HEK293 (cell line): ENCODE measurements around the gene SMIM29.

ENCODE experiments used
- BCL11A ChIP-seq: fragments of 450-650 bp; formaldehyde crosslinking; IDR thresholded peaks from 2 replicates; pipeline ENCODE4 v1.5.1; 2016; ENCODE audit warnings: low read depth, missing biosample characterization, missing genetic modification characterization
- KLF7 ChIP-seq: fragments of 450-650 bp; formaldehyde crosslinking; IDR thresholded peaks from 2 replicates; pipeline ENCODE4 v1.5.1; 2016; ENCODE audit warnings: missing biosample characterization, missing genetic modification characterization, borderline replicate concordance
- SCRT2 ChIP-seq: fragments of 450-650 bp; formaldehyde crosslinking; IDR thresholded peaks from 2 replicates; pipeline ENCODE4 v1.5.1; 2016; ENCODE audit warnings: missing biosample characterization, missing genetic modification characterization
- SP3 ChIP-seq: fragments of 450-650 bp; formaldehyde crosslinking; IDR thresholded peaks from 2 replicates; pipeline ENCODE4 v1.5.1; 2016; ENCODE audit warnings: missing biosample characterization, missing genetic modification characterization
- ZBTB20 ChIP-seq: fragments of 450-650 bp; formaldehyde crosslinking; IDR thresholded peaks from 2 replicates; pipeline ENCODE4 v1.5.1; 2016; ENCODE audit warnings: missing biosample characterization, missing genetic modification characterization
- ZFP3 ChIP-seq: fragments of 450-650 bp; formaldehyde crosslinking; IDR thresholded peaks from 2 replicates; pipeline ENCODE4 v1.5.1; 2016; ENCODE audit warnings: low read depth, missing biosample characterization, missing genetic modification characterization
- ZNF155 ChIP-seq: fragments of 450-650 bp; formaldehyde crosslinking; IDR thresholded peaks from 2 replicates; pipeline ENCODE4 v1.5.1; 2016; ENCODE audit warnings: missing biosample characterization, missing genetic modification characterization
- ZNF302 ChIP-seq: fragments of 450-650 bp; formaldehyde crosslinking; IDR thresholded peaks from 2 replicates; pipeline ENCODE4 v1.5.1; 2016; ENCODE audit warnings: missing biosample characterization, missing genetic modification characterization, low read depth
- ZNF391 ChIP-seq: fragments of 450-650 bp; formaldehyde crosslinking; IDR thresholded peaks from 2 replicates; pipeline ENCODE4 v1.5.1; 2016; ENCODE audit warnings: low read depth, missing biosample characterization, missing genetic modification characterization, borderline replicate concordance
- ZNF416 ChIP-seq: fragments of 450-650 bp; formaldehyde crosslinking; IDR thresholded peaks from 2 replicates; pipeline ENCODE4 v1.5.1; 2016; ENCODE audit warnings: missing biosample characterization, missing genetic modification characterization
- ZNF521 ChIP-seq: fragments of 450-650 bp; formaldehyde crosslinking; IDR thresholded peaks from 2 replicates; pipeline ENCODE4 v1.5.1; 2017; ENCODE audit warnings: missing biosample characterization, mild to moderate bottlenecking, missing genetic modification characterization
- ZNF544 ChIP-seq: fragments of 450-650 bp; formaldehyde crosslinking; IDR thresholded peaks from 2 replicates; pipeline ENCODE4 v1.5.0; 2017; ENCODE audit warnings: missing biosample characterization, missing genetic modification characterization
- ZNF555 ChIP-seq: fragments of 450-650 bp; formaldehyde crosslinking; conservative IDR thresholded peaks from 2 replicates; pipeline ENCODE4 v1.5.1; 2017; ENCODE audit warnings: missing biosample characterization, mild to moderate bottlenecking, missing genetic modification characterization, inconsistent platforms
- TF ChIP-seq, protein P1 (sequence below): sonication (generic); formaldehyde crosslinking; IDR thresholded peaks from 2 replicates; pipeline ENCODE4 v1.8.1; 2022; ENCODE audit warnings: mild to moderate bottlenecking, moderate library complexity, missing genetic modification reagents
- TF ChIP-seq, protein P2 (sequence below): fragments of 450-650 bp; formaldehyde crosslinking; IDR thresholded peaks from 2 replicates; pipeline ENCODE4 v1.5.1; 2016; ENCODE audit warnings: missing biosample characterization, missing genetic modification characterization
- TF ChIP-seq, protein P3 (sequence below): fragments of 450-650 bp; formaldehyde crosslinking; IDR thresholded peaks from 2 replicates; pipeline ENCODE4 v1.5.1; 2016; ENCODE audit warnings: missing biosample characterization, missing genetic modification characterization
- TF ChIP-seq, protein P4 (sequence below): fragments of 450-650 bp; formaldehyde crosslinking; optimal IDR thresholded peaks from 2 replicates; pipeline ENCODE3; 2016; ENCODE audit warnings: missing biosample characterization, mild to moderate bottlenecking, missing genetic modification characterization
- TF ChIP-seq, protein P5 (sequence below): fragments of 450-650 bp; formaldehyde crosslinking; IDR thresholded peaks from 2 replicates; pipeline ENCODE4 v1.5.1; 2017; ENCODE audit warnings: missing biosample characterization, missing genetic modification characterization
- TF ChIP-seq, protein P6 (sequence below): fragments of 450-650 bp; formaldehyde crosslinking; IDR thresholded peaks from 2 replicates; pipeline ENCODE4 v1.5.1; 2016; ENCODE audit warnings: missing biosample characterization, missing genetic modification characterization, borderline replicate concordance
- TF ChIP-seq, protein P7 (sequence below): fragments of 450-650 bp; formaldehyde crosslinking; IDR thresholded peaks from 2 replicates; pipeline ENCODE4 v1.5.1; 2016; ENCODE audit warnings: missing biosample characterization, missing genetic modification characterization

Gene SMIM29

DNA sequence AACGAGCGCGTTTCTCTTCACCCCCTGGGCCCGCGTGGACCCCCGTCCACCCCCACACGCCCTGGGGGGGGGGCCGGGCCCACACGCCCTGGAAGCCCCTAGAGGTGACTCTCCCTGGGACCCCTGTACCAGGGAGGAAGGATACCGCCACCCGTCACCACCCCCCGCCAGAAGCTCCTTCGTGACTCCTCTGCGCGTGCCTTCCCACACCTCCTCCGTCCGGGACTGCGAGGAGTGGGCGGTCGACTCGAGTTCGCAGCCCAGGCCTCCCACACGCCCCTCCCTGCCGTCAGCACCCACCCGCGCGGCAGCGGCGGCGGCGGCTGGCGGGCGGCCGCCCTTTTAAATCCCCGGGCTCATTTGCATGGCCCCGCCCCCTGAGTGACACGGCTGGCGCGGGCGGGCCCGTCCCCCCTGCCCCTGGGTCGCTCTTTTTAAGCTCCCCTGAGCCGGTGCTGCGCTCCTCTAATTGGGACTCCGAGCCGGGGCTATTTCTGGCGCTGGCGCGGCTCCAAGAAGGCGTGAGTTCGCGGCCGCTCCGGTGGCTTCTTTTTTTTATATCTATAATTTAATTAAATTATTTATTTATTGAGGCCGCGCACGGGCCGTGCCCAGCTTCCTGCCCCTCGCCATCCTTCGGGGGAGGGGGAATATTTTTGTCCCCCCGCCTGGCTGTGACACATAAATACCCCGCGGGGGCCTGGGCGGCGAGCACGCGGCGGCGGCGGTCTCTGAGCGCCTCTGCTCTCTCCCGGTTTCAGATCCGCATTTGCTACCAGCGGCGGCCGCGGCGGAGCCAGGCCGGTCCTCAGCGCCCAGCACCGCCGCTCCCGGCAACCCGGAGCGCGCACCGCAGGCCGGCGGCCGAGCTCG lies 12.1 kb downstream of the SMIM29 start, which contains the start of gene HMGA1 (continued):
- TF ChIP-seq, protein P1, sequence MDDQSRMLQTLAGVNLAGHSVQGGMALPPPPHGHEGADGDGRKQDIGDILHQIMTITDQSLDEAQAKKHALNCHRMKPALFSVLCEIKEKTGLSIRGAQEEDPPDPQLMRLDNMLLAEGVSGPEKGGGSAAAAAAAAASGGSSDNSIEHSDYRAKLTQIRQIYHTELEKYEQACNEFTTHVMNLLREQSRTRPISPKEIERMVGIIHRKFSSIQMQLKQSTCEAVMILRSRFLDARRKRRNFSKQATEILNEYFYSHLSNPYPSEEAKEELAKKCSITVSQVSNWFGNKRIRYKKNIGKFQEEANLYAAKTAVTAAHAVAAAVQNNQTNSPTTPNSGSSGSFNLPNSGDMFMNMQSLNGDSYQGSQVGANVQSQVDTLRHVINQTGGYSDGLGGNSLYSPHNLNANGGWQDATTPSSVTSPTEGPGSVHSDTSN = peak; percentile 60; the same call in 1 of the 2 replicates
- TF ChIP-seq, protein P2, sequence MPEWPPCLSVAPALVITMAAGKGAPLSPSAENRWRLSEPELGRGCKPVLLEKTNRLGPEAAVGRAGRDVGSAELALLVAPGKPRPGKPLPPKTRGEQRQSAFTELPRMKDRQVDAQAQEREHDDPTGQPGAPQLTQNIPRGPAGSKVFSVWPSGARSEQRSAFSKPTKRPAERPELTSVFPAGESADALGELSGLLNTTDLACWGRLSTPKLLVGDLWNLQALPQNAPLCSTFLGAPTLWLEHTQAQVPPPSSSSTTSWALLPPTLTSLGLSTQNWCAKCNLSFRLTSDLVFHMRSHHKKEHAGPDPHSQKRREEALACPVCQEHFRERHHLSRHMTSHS (tag by site-specific recombination) = no peak
- TF ChIP-seq, protein P3, sequence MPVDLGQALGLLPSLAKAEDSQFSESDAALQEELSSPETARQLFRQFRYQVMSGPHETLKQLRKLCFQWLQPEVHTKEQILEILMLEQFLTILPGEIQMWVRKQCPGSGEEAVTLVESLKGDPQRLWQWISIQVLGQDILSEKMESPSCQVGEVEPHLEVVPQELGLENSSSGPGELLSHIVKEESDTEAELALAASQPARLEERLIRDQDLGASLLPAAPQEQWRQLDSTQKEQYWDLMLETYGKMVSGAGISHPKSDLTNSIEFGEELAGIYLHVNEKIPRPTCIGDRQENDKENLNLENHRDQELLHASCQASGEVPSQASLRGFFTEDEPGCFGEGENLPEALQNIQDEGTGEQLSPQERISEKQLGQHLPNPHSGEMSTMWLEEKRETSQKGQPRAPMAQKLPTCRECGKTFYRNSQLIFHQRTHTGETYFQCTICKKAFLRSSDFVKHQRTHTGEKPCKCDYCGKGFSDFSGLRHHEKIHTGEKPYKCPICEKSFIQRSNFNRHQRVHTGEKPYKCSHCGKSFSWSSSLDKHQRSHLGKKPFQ (tag by site-specific recombination) = no peak
- TF ChIP-seq, protein P4, sequence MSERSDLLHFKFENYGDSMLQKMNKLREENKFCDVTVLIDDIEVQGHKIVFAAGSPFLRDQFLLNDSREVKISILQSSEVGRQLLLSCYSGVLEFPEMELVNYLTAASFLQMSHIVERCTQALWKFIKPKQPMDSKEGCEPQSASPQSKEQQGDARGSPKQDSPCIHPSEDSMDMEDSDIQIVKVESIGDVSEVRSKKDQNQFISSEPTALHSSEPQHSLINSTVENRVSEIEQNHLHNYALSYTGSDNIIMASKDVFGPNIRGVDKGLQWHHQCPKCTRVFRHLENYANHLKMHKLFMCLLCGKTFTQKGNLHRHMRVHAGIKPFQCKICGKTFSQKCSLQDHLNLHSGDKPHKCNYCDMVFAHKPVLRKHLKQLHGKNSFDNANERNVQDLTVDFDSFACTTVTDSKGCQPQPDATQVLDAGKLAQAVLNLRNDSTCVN (tag by site-specific recombination) = peak; percentile 75
- TF ChIP-seq KLF7 (no peak), ZNF302 (no peak), ZNF555 (tag by site-specific recombination) (no peak), ZNF155 (tag by site-specific recombination) (no peak), ZNF521 (tag by site-specific recombination) (no peak), BCL11A (tag by site-specific recombination) (no peak), SCRT2 (no peak), ZNF416 (no peak), ZFP3 (tag by site-specific recombination) (no peak), ZNF391 (tag by site-specific recombination) (no peak), ZBTB20 (no peak), SP3 (tag by site-specific recombination) (peak; percentile 78), ZNF544 (tag by site-specific recombination) (no peak)
- TF ChIP-seq, protein P5, sequence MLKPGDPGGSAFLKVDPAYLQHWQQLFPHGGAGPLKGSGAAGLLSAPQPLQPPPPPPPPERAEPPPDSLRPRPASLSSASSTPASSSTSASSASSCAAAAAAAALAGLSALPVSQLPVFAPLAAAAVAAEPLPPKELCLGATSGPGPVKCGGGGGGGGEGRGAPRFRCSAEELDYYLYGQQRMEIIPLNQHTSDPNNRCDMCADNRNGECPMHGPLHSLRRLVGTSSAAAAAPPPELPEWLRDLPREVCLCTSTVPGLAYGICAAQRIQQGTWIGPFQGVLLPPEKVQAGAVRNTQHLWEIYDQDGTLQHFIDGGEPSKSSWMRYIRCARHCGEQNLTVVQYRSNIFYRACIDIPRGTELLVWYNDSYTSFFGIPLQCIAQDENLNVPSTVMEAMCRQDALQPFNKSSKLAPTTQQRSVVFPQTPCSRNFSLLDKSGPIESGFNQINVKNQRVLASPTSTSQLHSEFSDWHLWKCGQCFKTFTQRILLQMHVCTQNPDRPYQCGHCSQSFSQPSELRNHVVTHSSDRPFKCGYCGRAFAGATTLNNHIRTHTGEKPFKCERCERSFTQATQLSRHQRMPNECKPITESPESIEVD (tag by site-specific recombination) = no peak
- TF ChIP-seq, protein P6, sequence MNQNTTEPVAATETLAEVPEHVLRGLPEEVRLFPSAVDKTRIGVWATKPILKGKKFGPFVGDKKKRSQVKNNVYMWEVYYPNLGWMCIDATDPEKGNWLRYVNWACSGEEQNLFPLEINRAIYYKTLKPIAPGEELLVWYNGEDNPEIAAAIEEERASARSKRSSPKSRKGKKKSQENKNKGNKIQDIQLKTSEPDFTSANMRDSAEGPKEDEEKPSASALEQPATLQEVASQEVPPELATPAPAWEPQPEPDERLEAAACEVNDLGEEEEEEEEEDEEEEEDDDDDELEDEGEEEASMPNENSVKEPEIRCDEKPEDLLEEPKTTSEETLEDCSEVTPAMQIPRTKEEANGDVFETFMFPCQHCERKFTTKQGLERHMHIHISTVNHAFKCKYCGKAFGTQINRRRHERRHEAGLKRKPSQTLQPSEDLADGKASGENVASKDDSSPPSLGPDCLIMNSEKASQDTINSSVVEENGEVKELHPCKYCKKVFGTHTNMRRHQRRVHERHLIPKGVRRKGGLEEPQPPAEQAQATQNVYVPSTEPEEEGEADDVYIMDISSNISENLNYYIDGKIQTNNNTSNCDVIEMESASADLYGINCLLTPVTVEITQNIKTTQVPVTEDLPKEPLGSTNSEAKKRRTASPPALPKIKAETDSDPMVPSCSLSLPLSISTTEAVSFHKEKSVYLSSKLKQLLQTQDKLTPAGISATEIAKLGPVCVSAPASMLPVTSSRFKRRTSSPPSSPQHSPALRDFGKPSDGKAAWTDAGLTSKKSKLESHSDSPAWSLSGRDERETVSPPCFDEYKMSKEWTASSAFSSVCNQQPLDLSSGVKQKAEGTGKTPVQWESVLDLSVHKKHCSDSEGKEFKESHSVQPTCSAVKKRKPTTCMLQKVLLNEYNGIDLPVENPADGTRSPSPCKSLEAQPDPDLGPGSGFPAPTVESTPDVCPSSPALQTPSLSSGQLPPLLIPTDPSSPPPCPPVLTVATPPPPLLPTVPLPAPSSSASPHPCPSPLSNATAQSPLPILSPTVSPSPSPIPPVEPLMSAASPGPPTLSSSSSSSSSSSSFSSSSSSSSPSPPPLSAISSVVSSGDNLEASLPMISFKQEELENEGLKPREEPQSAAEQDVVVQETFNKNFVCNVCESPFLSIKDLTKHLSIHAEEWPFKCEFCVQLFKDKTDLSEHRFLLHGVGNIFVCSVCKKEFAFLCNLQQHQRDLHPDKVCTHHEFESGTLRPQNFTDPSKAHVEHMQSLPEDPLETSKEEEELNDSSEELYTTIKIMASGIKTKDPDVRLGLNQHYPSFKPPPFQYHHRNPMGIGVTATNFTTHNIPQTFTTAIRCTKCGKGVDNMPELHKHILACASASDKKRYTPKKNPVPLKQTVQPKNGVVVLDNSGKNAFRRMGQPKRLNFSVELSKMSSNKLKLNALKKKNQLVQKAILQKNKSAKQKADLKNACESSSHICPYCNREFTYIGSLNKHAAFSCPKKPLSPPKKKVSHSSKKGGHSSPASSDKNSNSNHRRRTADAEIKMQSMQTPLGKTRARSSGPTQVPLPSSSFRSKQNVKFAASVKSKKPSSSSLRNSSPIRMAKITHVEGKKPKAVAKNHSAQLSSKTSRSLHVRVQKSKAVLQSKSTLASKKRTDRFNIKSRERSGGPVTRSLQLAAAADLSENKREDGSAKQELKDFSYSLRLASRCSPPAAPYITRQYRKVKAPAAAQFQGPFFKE = no peak
- TF ChIP-seq, protein P7, sequence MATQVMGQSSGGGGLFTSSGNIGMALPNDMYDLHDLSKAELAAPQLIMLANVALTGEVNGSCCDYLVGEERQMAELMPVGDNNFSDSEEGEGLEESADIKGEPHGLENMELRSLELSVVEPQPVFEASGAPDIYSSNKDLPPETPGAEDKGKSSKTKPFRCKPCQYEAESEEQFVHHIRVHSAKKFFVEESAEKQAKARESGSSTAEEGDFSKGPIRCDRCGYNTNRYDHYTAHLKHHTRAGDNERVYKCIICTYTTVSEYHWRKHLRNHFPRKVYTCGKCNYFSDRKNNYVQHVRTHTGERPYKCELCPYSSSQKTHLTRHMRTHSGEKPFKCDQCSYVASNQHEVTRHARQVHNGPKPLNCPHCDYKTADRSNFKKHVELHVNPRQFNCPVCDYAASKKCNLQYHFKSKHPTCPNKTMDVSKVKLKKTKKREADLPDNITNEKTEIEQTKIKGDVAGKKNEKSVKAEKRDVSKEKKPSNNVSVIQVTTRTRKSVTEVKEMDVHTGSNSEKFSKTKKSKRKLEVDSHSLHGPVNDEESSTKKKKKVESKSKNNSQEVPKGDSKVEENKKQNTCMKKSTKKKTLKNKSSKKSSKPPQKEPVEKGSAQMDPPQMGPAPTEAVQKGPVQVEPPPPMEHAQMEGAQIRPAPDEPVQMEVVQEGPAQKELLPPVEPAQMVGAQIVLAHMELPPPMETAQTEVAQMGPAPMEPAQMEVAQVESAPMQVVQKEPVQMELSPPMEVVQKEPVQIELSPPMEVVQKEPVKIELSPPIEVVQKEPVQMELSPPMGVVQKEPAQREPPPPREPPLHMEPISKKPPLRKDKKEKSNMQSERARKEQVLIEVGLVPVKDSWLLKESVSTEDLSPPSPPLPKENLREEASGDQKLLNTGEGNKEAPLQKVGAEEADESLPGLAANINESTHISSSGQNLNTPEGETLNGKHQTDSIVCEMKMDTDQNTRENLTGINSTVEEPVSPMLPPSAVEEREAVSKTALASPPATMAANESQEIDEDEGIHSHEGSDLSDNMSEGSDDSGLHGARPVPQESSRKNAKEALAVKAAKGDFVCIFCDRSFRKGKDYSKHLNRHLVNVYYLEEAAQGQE (tag by site-specific recombination) = 0 out of 2 replicates have a peak, but pooled peaks have one; percentile 16
